Gastroesophageal sphincter (tissue), 3 donors: ENCODE data around the gene LRRTM4.

Experiments
- POLR2A ChIP-seq, 2 donors: fragments of 450-650 bp; IDR thresholded peaks; one replicate each; pipeline ENCODE4 v1.6.1; 2017; ENCODE audit warnings: antibody characterized with exemption in 2 of 2, mild to moderate bottlenecking in 2 of 2, moderate library complexity in 1 of 2
- POLR2AphosphoS5 ChIP-seq: sonication (generic); formaldehyde crosslinking; IDR thresholded peaks from one replicate; pipeline ENCODE4 v1.6.1; 2017; ENCODE audit warnings: antibody characterized with exemption
- TF ChIP-seq, protein P1 (sequence below), 4 experiments: fragments of 200-600 bp in 2 of 4; fragments of 450-650 bp in 2 of 4; sonication (generic) in 1 of 4; IDR thresholded peaks; one replicate each; pipeline ENCODE4 v1.5.1; 2017 to 2019; ENCODE audit warnings: antibody characterized with exemption in 4 of 4, mild to moderate bottlenecking in 2 of 4, moderate library complexity in 2 of 4

DNA sequence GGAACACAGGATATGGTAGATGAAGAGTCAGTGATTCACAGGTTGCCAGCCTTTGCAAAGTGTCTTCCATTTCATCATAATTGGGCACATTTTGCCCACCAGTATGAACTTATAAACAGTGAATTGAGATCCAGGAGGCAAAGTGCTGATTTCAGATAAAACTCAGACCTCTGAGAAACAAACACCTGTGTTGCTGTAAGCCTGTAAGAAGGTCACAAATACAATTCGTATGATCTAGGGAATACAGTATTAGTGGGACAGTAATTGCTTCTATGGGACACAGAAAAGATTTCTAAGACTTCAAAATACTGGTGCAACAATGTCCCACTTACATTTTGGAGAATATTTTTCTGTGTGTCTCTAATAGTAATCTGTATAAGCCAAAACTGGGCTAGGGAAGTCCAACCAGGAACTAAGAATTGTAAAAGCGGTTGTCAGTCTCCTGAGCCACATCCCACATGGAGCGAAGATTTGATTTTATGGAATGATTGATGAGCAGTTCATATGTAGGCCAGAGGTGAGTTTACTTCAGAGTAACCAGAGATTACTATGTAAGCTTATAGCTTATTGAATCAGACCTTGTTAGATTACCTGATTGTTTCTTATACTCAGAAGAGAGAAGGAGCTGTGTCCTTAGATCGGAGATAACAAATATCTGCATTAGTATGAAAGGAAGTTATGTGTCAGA, 728.4 kb downstream of the LRRTM4 start:
- TF ChIP-seq POLR2AphosphoS5 (no peak), POLR2A (IDR thresholded peaks at IDR 0.05) (no peak)
- TF ChIP-seq, protein P1, sequence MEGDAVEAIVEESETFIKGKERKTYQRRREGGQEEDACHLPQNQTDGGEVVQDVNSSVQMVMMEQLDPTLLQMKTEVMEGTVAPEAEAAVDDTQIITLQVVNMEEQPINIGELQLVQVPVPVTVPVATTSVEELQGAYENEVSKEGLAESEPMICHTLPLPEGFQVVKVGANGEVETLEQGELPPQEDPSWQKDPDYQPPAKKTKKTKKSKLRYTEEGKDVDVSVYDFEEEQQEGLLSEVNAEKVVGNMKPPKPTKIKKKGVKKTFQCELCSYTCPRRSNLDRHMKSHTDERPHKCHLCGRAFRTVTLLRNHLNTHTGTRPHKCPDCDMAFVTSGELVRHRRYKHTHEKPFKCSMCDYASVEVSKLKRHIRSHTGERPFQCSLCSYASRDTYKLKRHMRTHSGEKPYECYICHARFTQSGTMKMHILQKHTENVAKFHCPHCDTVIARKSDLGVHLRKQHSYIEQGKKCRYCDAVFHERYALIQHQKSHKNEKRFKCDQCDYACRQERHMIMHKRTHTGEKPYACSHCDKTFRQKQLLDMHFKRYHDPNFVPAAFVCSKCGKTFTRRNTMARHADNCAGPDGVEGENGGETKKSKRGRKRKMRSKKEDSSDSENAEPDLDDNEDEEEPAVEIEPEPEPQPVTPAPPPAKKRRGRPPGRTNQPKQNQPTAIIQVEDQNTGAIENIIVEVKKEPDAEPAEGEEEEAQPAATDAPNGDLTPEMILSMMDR (IDR thresholded peaks at IDR 0.05), result no peak
